Trophoblast cell (in vitro differentiated cells and primary cell): ENCODE measurements around the gene HOXD4.

Experiments used
- DNase-seq, 2 donors: peaks; one replicate each; pipeline ENCODE4 v3.0.0-alpha.2; 2016
- H2AFZ ChIP-seq: 2 replicates; pipeline ENCODE4 v1.6.1; 2013; ENCODE audit warnings: low read length, moderate library complexity, mild to moderate bottlenecking; ENCODE audit not compliant: insufficient read depth, poor library complexity
- H2AK5ac ChIP-seq: 2 replicates; pipeline ENCODE4 v1.6.1; 2013; ENCODE audit warnings: mild to moderate bottlenecking, low read length
- H2BK120ac ChIP-seq: 2 replicates; pipeline ENCODE4 v1.6.1; 2013; ENCODE audit warnings: low read length, mild to moderate bottlenecking, moderate library complexity; ENCODE audit not compliant: insufficient read depth, poor library complexity
- H2BK12ac ChIP-seq: 2 replicates; pipeline ENCODE4 v1.6.1; 2013; ENCODE audit warnings: mild to moderate bottlenecking, low read length, moderate library complexity
- H2BK5ac ChIP-seq: 2 replicates; pipeline ENCODE4 v1.6.1; 2013; ENCODE audit warnings: low read length, low read depth, moderate library complexity, mild to moderate bottlenecking; ENCODE audit not compliant: poor library complexity
- H3K14ac ChIP-seq: 2 replicates; pipeline ENCODE4 v1.6.1; 2013; ENCODE audit warnings: mild to moderate bottlenecking, low read length
- H3K18ac ChIP-seq: 2 replicates; pipeline ENCODE4 v1.6.1; 2013; ENCODE audit warnings: mild to moderate bottlenecking, low read length
- H3K23ac ChIP-seq: 2 replicates; pipeline ENCODE4 v1.6.1; 2013; ENCODE audit warnings: low read length
- H3K27ac ChIP-seq: 2 replicates; pipeline ENCODE4 v1.5.1; 2013; ENCODE audit warnings: low read depth, mild to moderate bottlenecking, inconsistent platforms, low read length, moderate library complexity
- H3K27me3 ChIP-seq: 2 replicates; pipeline ENCODE4 v1.6.1; 2013; ENCODE audit warnings: inconsistent platforms, mild to moderate bottlenecking, low read length, moderate library complexity; ENCODE audit not compliant: insufficient read depth
- H3K36me3 ChIP-seq, 2 experiments: 1 replicate in 1 of 2; 2 replicates in 1 of 2; pipeline ENCODE4 v1.6.1; 2013; ENCODE audit warnings: low read length in 2 of 2, mild to moderate bottlenecking in 2 of 2, moderate library complexity in 1 of 2; ENCODE audit not compliant: insufficient read depth in 2 of 2, control insufficient read depth in 1 of 2
- H3K4ac ChIP-seq: 2 replicates; pipeline ENCODE4 v1.6.1; 2013; ENCODE audit warnings: low read depth, mild to moderate bottlenecking, low read length, moderate library complexity
- H3K4me1 ChIP-seq, 2 experiments: 1 replicate in 1 of 2; 2 replicates in 1 of 2; pipeline ENCODE4 v1.6.1; 2013; ENCODE audit warnings: low read length in 2 of 2, mild to moderate bottlenecking in 2 of 2, moderate library complexity in 1 of 2; ENCODE audit not compliant: insufficient read depth in 2 of 2, control insufficient read depth in 1 of 2
- H3K4me2 ChIP-seq: 2 replicates; pipeline ENCODE4 v1.6.1; 2013; ENCODE audit warnings: inconsistent platforms, mild to moderate bottlenecking, low read length, moderate library complexity
- H3K4me3 ChIP-seq: 2 replicates; pipeline ENCODE4 v1.5.1; 2013; ENCODE audit warnings: mild to moderate bottlenecking, low read depth, low read length, inconsistent platforms
- H3K79me1 ChIP-seq: one replicate; pipeline ENCODE4 v1.6.1; 2013; ENCODE audit warnings: low read length
- H3K79me2 ChIP-seq: 2 replicates; pipeline ENCODE4 v1.6.1; 2013; ENCODE audit warnings: low read length, mild to moderate bottlenecking; ENCODE audit not compliant: control insufficient read depth, insufficient read depth, poor library complexity
- H3K9ac ChIP-seq: 2 replicates; pipeline ENCODE4 v1.6.1; 2013; ENCODE audit warnings: mild to moderate bottlenecking, low read length
- H3K9me3 ChIP-seq: 2 replicates; pipeline ENCODE4 v1.6.1; 2013; ENCODE audit warnings: low read depth, mild to moderate bottlenecking, control low read depth, inconsistent platforms, low read length; ENCODE audit not compliant: insufficient read depth
- H4K12ac ChIP-seq: 2 replicates; pipeline ENCODE4 v1.6.1; 2013; ENCODE audit warnings: low read depth, mild to moderate bottlenecking, low read length, moderate library complexity
- H4K8ac ChIP-seq: 2 replicates; pipeline ENCODE4 v1.6.1; 2013; ENCODE audit warnings: low read depth, mild to moderate bottlenecking, low read length, moderate library complexity
- H4K91ac ChIP-seq: one replicate; pipeline ENCODE4 v1.6.1; 2013; ENCODE audit warnings: low read depth, mild to moderate bottlenecking, low read length, moderate library complexity
- WGBS: extraction: QIAGEN DNeasy Blood & Tissue Kit; methylation state at CpG from one replicate; pipeline ENCODE4 v1.1.7; 2013; ENCODE audit warnings: missing lambda C conversion rate; ENCODE audit not compliant: insufficient read length, insufficient coverage; ENCODE audit errors: extremely low coverage; 5-methylcytosine and 5-hydroxymethylcytosine counted together

The HOXD4 gene

GRCh38 chr2:176128172-176128981 is 23.0 kb upstream of the HOXD4 start:
- Histone ChIP-seq H2BK120ac (no peak overlapping the region), H2BK5ac (no peak overlapping the region), H3K4ac (no peak overlapping the region), H3K4me3 (no peak overlapping the region), H3K14ac (no peak overlapping the region), H3K79me2 (no peaks in the 10 kb centered on the region), H3K36me3 (no peaks in the 10 kb centered on the region), H2AK5ac (no peak overlapping the region), H3K27ac (no peak overlapping the region), H3K18ac (no peak overlapping the region), H2BK12ac (no peak overlapping the region), H3K9ac (no peak overlapping the region), H4K8ac (no peak overlapping the region), H4K12ac (no peak overlapping the region), H3K79me1 (no peaks in the 10 kb centered on the region), H3K4me1 (peaks cover 9 to 17% of the 10 kb centered on the region in 2 experiments), H3K23ac (no peak overlapping the region), H3K4me2 (peak overlapping the region; percentile 43), H3K9me3 (peaks cover 4% of the 10 kb centered on the region), H4K91ac (no peak overlapping the region), H3K27me3 (peaks cover 75% of the 10 kb centered on the region), H2AFZ (no peak overlapping the region)
- no CpG with 5 or more reads among the region's 49 CpGs for WGBS
- no peak for DNase-seq

GRCh38 chr2:176128982-176129796 is 22.2 kb upstream of the HOXD4 start, which contains the start of gene HOXD8:
HOXD8 (plus strand) TSS chr2:176129705; CDS start chr2:176130367, 662 bp downstream.
- Histone ChIP-seq H4K12ac (no peak within 1 kb of the TSS), H3K27me3 (peaks cover 76% of the 10 kb centered on the region)

GRCh38 chr2:176129813-176130146 is 21.6 kb upstream of the HOXD4 start:
- Histone ChIP-seq H3K18ac (no peak overlapping the region), H3K4ac (no peak overlapping the region), H2AK5ac (no peak overlapping the region), H2BK5ac (no peak overlapping the region), H3K14ac (no peak overlapping the region), H3K9ac (no peak overlapping the region), H3K27ac (no peak overlapping the region), H4K12ac (no peak overlapping the region), H2BK12ac (no peak overlapping the region), H2AFZ (peak overlapping the region; percentile 49), H3K36me3 (no peaks in the 10 kb centered on the region), H3K4me1 (peaks cover 9 to 17% of the 10 kb centered on the region in 2 experiments), H3K4me2 (peak overlapping the region; percentile 84), H3K79me1 (no peaks in the 10 kb centered on the region), H4K91ac (no peak overlapping the region), H3K4me3 (peak overlapping the region; percentile 46), H3K79me2 (no peaks in the 10 kb centered on the region), H3K23ac (no peak overlapping the region), H4K8ac (no peak overlapping the region), H2BK120ac (no peak overlapping the region), H3K27me3 (peaks cover 76% of the 10 kb centered on the region), H3K9me3 (peaks cover 4% of the 10 kb centered on the region)
- no peak for DNase-seq
- no CpG with 5 or more reads among the region's 43 CpGs for WGBS

More at GRCh38 chr2:176128982-176129796, 22.2 kb upstream of the HOXD4 start, which contains the start of gene HOXD8:
- Histone ChIP-seq H3K4me1 (peaks cover 9 to 17% of the 10 kb centered on the region in 2 experiments), H3K27ac (no peak within 1 kb of the TSS), H3K79me1 (no peaks in the 10 kb centered on the region), H3K14ac (no peak within 1 kb of the TSS), H2BK12ac (no peak within 1 kb of the TSS), H2AFZ (peak within 1 kb of the TSS; percentile 49), H3K79me2 (no peaks in the 10 kb centered on the region), H2BK5ac (no peak within 1 kb of the TSS), H3K36me3 (no peaks in the 10 kb centered on the region), H3K23ac (no peak within 1 kb of the TSS), H3K4ac (no peak within 1 kb of the TSS), H4K91ac (no peak within 1 kb of the TSS), H3K4me3 (peak within 1 kb of the TSS; percentile 46), H2AK5ac (no peak within 1 kb of the TSS), H3K9ac (no peak within 1 kb of the TSS), H3K18ac (no peak within 1 kb of the TSS), H2BK120ac (no peak within 1 kb of the TSS), H3K4me2 (peak within 1 kb of the TSS; percentile 84), H4K8ac (no peak within 1 kb of the TSS), H3K9me3 (peaks cover 4% of the 10 kb centered on the region)
- peak in 1 of 2 donors; percentile 24 for DNase-seq
- no CpG with 5 or more reads among the region's 64 CpGs for WGBS

GRCh38 chr2:176130147-176130956 is 21.0 kb upstream of the HOXD4 start:
- peak overlapping the region; percentile 49 for H2AFZ ChIP-seq
- H3K36me3 ChIP-seq = no peaks in the 10 kb centered on the region
- peak in 1 of 2 donors; percentile 33 for DNase-seq
- H2AK5ac ChIP-seq = no peak overlapping the region
- H4K8ac ChIP-seq = no peak overlapping the region
- H4K91ac ChIP-seq = no peak overlapping the region
- no peak overlapping the region for H3K14ac ChIP-seq
- H2BK12ac ChIP-seq = no peak overlapping the region
- no peak overlapping the region for H3K27ac ChIP-seq
- no peak overlapping the region for H2BK5ac ChIP-seq
- no peaks in the 10 kb centered on the region for H3K79me2 ChIP-seq
- no peaks in the 10 kb centered on the region for H3K79me1 ChIP-seq
- peak overlapping the region; percentile 46 for H3K4me3 ChIP-seq
- no CpG with 5 or more reads among the region's 100 CpGs for WGBS
- peaks cover 2% of the 10 kb centered on the region for H3K9me3 ChIP-seq
- no peak overlapping the region for H4K12ac ChIP-seq
- H3K9ac ChIP-seq = no peak overlapping the region
- no peak overlapping the region for H3K18ac ChIP-seq
- no peak overlapping the region for H3K23ac ChIP-seq
- H3K27me3 ChIP-seq = peaks cover 76% of the 10 kb centered on the region
- H3K4me1 ChIP-seq = peaks cover 9 to 17% of the 10 kb centered on the region in 2 experiments
- H2BK120ac ChIP-seq = no peak overlapping the region
- no peak overlapping the region for H3K4ac ChIP-seq
- H3K4me2 ChIP-seq = peak overlapping the region; percentile 84
